Right atrium auricular region (tissue), 2 donors: ENCODE measurements around the gene KIF3C. TPM values are rescaled to one million over a fixed set of nuclear protein-coding genes. Genes with fewer than 3 reads are reported as not detected.

Experiments
- DNase-seq: peaks from one replicate; pipeline ENCODE4 v3.0.0-alpha.2; 2019; ENCODE audit warnings: low spot score
- H3K27ac ChIP-seq, 2 donors: fragments of 200-600 bp; sonication (generic); 1 replicate in 1 of 2; 2 replicates in 1 of 2; pipeline ENCODE4 v1.5.1; 2016 to 2019
- H3K27me3 ChIP-seq, 2 donors: fragments of 200-600 bp; sonication (generic); one replicate each; pipeline versions ENCODE4 v1.5.1 to v1.6.0; 2017 to 2019
- H3K36me3 ChIP-seq: fragments of 200-600 bp; sonication (generic); one replicate; pipeline ENCODE4 v1.5.1; 2016
- H3K4me1 ChIP-seq, 2 donors: fragments of 200-600 bp; sonication (generic); one replicate each; pipeline versions ENCODE4 v1.5.1 to v1.6.0; 2017 to 2019
- H3K4me3 ChIP-seq, 2 donors: fragments of 200-600 bp; sonication (generic); 1 replicate in 1 of 2; 2 replicates in 1 of 2; pipeline ENCODE4 v1.5.1; 2017 to 2019; ENCODE audit warnings: mild to moderate bottlenecking in 1 of 2, moderate library complexity in 1 of 2
- H3K9me3 ChIP-seq, 2 donors: fragments of 200-600 bp; sonication (generic); one replicate each; pipeline ENCODE4 v1.5.1; 2019
- total RNA-seq, 2 donors: library from RNA; depleted of rRNA; stranded (reverse); fragments of >200 nt; gene quantifications; one replicate each; pipeline ENCODE4 v1.1.0, GENCODE V29; 2016
- TF ChIP-seq, protein P1 (sequence below), 2 donors: fragments of 200-600 bp; sonication (generic); IDR thresholded peaks; one replicate each; pipeline ENCODE4 v1.5.1; 2019; ENCODE audit warnings: antibody characterized with exemption in 2 of 2

The KIF3C gene
- total RNA-seq, 2 donors from 2014 or later, result 3.3 to 3.5 TPM

DNA sequence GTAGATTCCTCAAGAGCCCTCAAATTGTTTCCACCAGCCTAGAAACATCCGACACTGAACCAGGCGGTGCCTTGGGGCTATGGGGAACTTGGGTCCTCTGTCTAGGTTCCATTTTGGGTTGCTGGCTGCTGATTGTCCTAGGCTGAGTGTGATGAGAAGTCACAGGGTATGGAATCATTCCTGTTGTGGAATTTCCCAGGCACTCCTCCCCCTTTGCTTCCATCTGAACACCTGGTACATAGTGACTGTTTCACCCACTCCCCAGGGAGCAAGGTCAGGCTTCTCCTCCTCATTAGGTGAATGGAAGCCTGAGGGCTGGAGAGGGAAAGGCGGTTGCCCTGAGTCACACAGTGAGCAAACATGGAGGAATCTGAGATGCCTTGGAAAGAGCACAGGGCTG lies 4.5 kb downstream of the KIF3C start:
- TF ChIP-seq, protein P1, sequence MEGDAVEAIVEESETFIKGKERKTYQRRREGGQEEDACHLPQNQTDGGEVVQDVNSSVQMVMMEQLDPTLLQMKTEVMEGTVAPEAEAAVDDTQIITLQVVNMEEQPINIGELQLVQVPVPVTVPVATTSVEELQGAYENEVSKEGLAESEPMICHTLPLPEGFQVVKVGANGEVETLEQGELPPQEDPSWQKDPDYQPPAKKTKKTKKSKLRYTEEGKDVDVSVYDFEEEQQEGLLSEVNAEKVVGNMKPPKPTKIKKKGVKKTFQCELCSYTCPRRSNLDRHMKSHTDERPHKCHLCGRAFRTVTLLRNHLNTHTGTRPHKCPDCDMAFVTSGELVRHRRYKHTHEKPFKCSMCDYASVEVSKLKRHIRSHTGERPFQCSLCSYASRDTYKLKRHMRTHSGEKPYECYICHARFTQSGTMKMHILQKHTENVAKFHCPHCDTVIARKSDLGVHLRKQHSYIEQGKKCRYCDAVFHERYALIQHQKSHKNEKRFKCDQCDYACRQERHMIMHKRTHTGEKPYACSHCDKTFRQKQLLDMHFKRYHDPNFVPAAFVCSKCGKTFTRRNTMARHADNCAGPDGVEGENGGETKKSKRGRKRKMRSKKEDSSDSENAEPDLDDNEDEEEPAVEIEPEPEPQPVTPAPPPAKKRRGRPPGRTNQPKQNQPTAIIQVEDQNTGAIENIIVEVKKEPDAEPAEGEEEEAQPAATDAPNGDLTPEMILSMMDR (IDR thresholded peaks at IDR 0.05), result no peak
- no peak overlapping the region for H3K27ac ChIP-seq
- no peak overlapping the region for H3K4me3 ChIP-seq
- H3K36me3 ChIP-seq, result no peaks in the 10 kb centered on the region
- H3K27me3 ChIP-seq, result no peaks in the 10 kb centered on the region
- H3K9me3 ChIP-seq, result no peaks in the 10 kb centered on the region
- DNase-seq, result no peak
- peaks cover 0 to 24% of the 10 kb centered on the region in 2 donors for H3K4me1 ChIP-seq

DNA sequence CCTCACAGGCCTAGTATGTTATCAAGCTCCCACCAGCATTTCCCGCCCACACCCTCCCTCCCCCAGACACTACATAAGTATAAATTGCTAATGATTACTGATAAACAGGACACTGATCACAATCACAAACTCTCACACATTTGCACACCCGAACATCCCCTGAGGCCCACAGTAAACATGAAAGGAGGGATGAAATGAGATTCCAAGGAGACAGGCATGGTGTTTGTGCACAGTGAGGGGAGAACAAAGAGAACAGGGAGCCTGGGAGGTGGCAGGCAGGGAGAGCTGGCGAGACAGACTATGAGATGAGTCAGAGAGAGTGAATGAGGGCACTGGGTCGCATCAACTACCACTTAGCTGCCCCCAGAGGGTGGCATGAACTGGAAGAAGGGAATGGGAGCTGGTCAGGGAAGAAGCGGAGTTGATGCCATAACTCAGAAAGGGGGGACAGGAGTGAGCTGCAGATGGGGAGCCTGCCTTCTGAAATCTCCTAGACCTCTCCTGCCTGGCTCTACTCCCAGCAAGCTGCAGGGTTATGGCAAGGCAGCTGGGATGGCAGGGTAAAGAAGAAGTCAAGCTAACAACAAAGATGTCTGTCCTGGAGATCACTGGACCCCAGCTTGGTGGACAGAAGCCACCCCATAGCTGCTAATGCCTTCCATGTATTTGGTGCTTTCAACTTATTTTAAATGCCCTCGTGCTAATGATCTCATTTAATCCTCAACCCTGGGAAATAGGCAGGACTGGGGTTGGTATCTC lies 5.1 kb downstream of the KIF3C start:
- Histone ChIP-seq H3K4me1 (peaks cover 0 to 22% of the 10 kb centered on the region in 2 donors), H3K9me3 (no peaks in the 10 kb centered on the region), H3K27me3 (no peaks in the 10 kb centered on the region), H3K27ac (no peak overlapping the region), H3K36me3 (no peaks in the 10 kb centered on the region), H3K4me3 (no peak overlapping the region)
- no peak for DNase-seq
- TF ChIP-seq, protein P1 (IDR thresholded peaks at IDR 0.05), result no peak

DNA sequence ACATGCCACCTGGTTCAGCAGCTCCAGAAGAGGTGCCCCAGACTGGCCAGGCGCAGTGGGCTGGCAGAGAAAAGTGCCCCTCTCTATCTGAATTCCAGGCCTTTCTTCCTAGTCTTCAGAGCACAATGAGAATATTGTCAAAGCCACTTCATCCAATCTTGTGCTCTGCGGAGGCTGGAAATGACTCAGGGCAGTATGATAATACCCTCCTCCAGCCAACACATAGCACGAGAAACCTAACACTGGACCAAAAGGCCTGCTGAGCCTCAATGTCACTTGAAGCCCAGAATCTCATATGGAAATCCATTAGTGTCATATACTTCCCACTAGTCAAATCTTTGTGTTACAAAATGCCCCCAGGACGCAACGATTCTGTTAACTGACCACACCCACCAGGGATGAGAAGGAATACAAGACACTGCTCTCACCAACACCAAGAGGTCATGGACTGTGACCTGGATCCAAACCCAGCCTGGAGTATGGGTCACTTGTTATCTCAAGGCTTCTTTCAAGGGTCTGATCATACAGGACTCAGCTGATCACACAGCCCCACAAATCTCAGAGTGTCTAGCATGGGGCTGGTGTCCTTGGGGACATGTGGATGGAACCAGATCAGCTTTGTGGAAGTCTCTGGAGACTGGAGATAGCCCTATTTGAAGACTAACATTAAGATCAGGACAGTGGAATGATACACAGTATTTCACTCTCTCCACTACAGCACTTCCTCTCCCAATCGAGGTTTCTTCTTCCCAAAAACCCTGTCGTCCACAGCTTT lies 10.1 kb downstream of the KIF3C start:
- no peak overlapping the region for H3K27ac ChIP-seq
- H3K9me3 ChIP-seq, result no peaks in the 10 kb centered on the region
- TF ChIP-seq, protein P1 (IDR thresholded peaks at IDR 0.05), result no peak
- no peaks in the 10 kb centered on the region for H3K36me3 ChIP-seq
- no peaks in the 10 kb centered on the region for H3K27me3 ChIP-seq
- no peak for DNase-seq
- no peaks in the 10 kb centered on the region for H3K4me1 ChIP-seq
- H3K4me3 ChIP-seq, result no peak overlapping the region

DNA sequence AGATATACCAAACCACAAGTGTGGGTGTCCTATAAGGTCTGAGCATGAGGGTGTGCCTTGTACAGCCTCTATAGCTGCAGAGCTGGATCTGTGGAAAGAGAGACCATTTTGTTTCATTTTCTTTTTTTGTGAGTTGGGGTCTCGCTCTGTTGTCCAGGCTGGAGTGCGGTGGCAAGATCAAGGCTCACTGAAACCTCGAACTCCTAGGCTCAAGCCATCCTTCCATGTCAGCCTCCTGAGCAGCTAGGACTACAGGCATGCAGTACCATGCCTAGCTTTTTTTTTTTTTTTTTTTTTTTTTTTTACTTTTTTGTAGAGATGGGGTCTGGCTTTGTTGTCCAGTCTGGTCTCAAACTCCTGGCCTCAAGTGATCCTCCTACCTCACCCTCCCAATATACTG lies 10.7 kb downstream of the KIF3C start:
- Histone ChIP-seq H3K36me3 (no peaks in the 10 kb centered on the region), H3K9me3 (no peaks in the 10 kb centered on the region), H3K27me3 (no peaks in the 10 kb centered on the region), H3K4me1 (peaks cover 0 to 4% of the 10 kb centered on the region in 2 donors), H3K4me3 (no peak overlapping the region), H3K27ac (no peak overlapping the region)
- no peak for DNase-seq
- TF ChIP-seq, protein P1 (IDR thresholded peaks at IDR 0.05), result no peak

DNA sequence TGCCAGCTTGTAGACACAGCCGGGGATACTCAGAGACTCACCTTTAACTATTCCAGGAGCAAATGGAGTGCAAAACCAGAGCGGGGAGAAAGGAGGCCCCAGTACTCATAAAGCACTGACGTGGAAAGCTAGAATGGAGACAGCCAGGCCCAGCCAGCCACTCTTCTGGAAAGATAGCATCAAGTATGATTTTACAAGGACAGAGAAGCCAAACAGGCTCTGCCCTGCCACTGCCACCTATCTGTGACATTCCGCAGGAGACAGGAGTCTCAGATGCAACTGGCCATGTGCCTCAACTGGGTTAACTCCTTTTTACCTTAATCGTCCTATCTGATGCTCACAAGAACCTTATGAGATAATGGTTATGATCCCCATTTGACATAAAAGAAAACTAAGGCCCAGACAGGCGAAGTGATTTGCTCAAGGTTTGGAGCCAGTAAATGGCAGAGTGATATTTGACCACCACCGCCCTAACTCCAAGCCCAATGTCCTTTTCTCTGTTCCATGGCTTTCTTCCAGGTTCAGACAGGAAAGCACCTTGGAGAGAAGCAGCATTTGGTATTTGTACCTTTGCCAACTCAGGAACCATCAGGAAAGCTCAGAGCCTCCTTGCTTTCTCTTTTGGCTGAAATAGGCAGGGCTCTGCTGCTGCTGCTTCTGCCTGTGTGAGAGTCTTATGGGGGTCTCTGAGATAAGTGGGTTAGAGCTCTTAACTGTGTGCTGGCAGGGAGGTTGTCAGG lies 15.6 kb downstream of the KIF3C start:
- Histone ChIP-seq H3K36me3 (no peaks in the 10 kb centered on the region), H3K9me3 (no peaks in the 10 kb centered on the region), H3K4me1 (peaks cover 0 to 4% of the 10 kb centered on the region in 2 donors), H3K27ac (no peak overlapping the region), H3K4me3 (no peak overlapping the region), H3K27me3 (no peaks in the 10 kb centered on the region)
- DNase-seq, result no peak
- TF ChIP-seq, protein P1 (IDR thresholded peaks at IDR 0.05), result no peak
